HG02870 (cell line): ENCODE data around the gene USP5.

ENCODE experiments used
- ATAC-seq: cut with Tn5 transposase; IDR thresholded peaks from one replicate; pipeline ENCODE4 v1.9.1; 2021; ENCODE audit warnings: mild to moderate bottlenecking, moderate library complexity; ENCODE audit not compliant: unreplicated experiment

USP5 gene

DNA sequence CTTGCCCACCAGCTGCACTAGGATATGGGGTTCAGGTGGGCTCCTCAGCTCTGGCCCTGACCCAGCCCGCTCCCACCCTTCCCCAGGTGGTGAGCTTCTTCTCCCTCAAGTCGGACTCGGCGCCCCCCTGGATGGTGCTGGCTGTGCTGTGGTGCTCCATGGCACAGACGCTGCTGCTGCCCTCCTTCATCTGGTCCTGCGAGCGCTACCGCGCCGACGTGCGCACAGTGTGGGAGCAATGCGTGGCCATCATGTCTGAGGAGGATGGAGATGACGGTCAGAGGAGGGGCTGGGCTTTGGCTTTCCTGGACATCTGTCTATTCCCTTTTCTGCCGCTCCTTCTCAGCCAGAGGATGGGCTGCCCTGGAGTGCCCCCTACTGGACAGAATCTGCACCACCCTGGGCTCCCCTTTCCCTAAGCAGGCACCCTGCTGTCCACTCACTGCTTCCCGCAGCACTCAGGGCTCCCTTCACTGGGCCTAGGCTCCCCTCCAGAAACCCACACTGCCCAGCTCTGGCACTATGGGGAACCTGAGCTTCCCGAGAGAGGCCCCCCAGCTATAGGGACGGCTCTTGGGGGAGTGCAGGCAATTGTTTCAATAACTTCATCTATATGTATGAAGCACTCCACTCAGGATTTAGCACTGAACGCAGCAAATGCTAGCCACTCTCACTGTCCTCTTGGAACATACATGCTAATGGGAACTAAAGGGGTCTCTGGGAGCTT, 26.4 kb upstream of the USP5 start:
- ATAC-seq: no peak

- ATAC-seq: no peak
These were observed 25.7 kb upstream of the USP5 start for GRCh38 chr12:6826125-6826733.

GRCh38 chr12:6826734-6827436, 25.1 kb upstream of the USP5 start:
- ATAC-seq: no peak

DNA sequence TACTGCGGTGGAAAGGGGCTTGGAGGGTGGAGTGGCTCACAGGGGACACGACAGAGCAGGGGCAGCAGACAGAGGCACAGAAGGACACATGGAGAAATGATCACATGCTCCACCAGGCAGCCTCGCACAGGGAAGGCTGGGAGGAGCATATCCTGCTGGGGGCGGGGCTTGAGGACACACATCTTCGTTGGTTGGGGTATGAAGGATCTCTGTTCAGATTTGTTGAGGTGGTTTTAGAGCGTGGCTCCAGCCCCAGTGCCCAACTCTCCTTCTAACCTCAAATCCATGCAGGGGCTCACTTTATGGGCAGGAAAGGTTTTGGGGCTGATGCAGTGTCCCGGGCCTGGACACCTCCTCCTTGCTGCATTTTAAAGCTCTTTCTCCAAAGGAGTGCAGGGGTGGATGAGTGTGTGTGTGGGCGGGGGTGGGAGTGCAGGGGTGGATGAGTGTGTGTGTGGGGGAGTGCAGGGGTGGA, 24.5 kb upstream of the USP5 start:
- no peak for ATAC-seq

- ATAC-seq: no peak
These were observed 23.8 kb upstream of the USP5 start, which contains the start of gene P3H3 for GRCh38 chr12:6827982-6828780. Gene P3H3, plus strand, starts transcription at chr12:6828407. Its CDS starts 34 bp downstream, at chr12:6828441.

DNA sequence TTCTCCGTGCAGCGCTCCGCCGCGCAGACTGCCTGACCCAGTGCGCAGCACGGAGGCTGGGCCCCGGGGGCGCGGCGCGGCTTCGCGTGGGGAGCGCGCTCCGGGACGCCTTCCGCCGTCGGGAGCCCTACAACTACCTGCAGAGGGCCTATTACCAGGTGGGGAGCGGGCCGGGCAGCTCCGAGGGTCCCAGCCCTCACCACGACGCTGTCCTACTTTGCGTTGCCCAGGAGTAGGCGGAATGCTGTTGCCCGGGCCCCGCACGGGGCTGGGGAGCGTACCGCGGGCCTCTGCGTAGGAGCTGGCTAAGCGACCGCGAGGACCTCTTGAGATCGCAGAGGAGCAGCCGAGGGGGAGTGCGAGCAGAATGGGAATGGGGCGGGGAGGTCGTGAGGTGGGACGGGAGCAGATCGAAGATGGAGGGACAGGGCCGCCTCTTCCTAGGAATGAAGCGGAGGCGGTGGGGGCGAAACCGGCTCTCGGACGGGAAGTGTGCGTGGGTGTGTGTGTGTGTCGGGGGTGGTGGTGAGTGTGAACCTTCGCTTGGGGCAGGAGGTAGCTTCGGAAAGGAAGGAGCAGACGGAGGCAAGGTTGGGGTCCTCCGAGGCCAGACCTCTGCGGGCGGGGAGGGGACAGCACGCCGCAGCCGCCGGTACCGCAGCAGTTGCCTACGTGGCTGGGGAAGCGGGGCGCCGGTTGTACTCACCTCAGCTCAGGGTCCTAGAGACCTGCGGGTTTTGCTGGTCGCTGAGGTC, 23.0 kb upstream of the USP5 start:
- no peak for ATAC-seq

DNA sequence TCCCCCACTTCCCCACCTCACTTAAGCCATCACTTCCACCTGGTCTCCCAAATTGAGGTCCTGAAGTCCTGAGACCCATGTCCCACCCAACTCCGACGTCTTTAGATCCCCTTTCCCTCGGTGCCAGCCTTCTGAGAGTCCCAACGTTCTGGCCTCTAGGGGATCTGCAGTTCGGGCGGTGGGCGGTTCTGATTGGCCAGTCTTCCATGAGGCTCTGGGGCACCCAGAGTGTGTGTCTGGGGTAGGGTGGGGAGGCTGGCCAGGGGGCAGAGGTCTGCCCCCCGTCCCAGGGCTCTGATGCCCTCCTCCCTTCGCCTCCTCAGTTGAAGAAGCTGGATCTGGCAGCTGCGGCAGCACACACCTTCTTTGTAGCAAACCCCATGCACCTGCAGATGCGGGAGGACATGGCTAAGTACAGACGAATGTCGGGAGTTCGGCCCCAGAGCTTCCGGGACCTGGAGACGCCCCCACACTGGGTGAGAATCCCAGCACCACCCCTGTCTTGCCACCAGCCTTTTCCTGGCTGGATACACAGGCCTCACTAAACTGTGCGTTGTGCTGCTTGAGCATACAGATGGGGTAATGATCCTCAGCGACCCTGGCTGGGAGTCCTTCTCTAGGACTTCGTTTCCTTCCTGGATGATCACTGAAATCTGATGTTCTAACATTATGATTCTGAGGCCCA, 22.3 kb upstream of the USP5 start:
- ATAC-seq: no peak

- no peak for ATAC-seq
These were observed 21.6 kb upstream of the USP5 start for GRCh38 chr12:6830286-6830890.

DNA sequence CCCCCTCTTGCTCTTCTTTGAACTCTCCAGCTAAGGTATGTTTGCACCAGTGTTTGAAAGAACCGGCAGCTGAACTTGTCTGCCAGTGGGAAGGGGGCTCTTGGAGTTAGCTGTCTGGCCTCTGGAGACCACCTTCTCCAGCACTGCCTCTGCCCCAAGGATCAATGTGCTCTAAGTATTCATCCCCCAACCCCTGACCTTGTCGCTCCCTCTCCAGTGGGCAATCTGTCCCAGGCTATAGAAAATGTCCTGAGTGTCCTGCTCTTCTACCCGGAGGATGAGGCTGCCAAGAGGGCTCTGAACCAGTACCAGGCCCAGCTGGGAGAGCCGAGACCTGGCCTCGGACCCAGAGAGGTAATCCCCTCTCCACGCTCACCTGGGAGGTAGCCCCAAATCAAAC, 21.0 kb upstream of the USP5 start:
- ATAC-seq: no peak

DNA sequence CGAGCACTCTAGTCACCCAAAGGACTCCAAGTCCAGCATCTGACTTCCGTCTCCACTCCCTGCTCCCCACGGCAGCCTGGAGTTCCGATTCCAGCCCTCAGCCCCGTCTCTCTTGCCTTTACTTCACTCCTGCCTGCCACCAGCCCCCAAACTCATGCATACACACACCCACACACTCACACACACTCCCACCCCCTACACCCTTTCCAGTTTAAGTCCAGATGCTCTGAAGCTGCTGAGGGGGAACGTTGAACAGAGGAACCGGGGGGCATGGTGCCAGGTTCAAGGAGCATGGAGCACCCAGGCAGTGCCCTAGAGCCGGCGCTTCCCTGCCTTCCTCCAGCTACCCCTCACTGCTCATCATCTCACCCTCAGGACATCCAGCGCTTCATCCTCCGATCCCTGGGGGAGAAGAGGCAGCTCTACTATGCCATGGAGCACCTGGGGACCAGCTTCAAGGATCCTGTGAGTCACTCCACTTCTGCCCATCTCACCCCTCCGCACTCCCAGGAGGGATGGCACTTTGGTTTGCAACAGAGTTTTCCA, 20.4 kb upstream of the USP5 start:
- ATAC-seq: no peak

- no peak for ATAC-seq
These were observed 19.8 kb upstream of the USP5 start for GRCh38 chr12:6832125-6832524.

- no peak for ATAC-seq
These were observed 18.6 kb upstream of the USP5 start for GRCh38 chr12:6833189-6833890.

- ATAC-seq: no peak
These were observed 17.7 kb upstream of the USP5 start for GRCh38 chr12:6834254-6834653.

DNA sequence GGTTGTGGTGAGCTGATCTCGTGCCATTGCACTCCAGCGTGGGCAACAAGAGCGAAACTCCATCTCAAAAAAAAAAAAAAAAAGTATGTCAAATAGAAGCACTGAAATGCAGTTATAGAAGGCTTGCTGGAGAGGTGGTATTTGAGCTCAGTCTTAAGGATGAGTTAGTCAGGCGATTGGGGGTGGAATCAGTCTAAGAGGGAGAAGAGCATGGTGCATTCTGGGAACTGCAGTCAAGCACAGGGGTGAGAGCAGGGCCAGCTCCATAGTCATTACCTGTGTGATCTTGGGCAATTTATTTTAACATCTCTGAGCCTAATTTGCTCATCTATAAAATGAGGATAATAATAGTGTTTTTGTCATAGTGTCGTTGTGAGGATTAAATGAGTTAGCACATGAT, 17.1 kb upstream of the USP5 start:
- ATAC-seq: no peak

GRCh38 chr12:6836851-6837250, 15.1 kb upstream of the USP5 start:
- no peak for ATAC-seq

GRCh38 chr12:6837370-6838060, 14.4 kb upstream of the USP5 start:
- ATAC-seq: no peak

GRCh38 chr12:6838854-6839253, 13.1 kb upstream of the USP5 start:
- ATAC-seq: no peak
